Colonic mucosa (tissue), 4 donors: ENCODE data around the gene ZNF45. TPM values are rescaled to one million over a fixed set of nuclear protein-coding genes. Genes with fewer than 3 reads are reported as not detected.
"Not testable (repeated sequence)": the region's sequence is repeated elsewhere in the genome, so short reads cannot be mapped to it uniquely, and the experiment has no call there.

Source experiments
- DNase-seq: peaks from one replicate; pipeline ENCODE4 v3.0.0-alpha.2; 2020
- H3K27ac ChIP-seq: fragments of 200-600 bp; one replicate; pipeline ENCODE4 v1.8.0; 2021
- H3K27me3 ChIP-seq: fragments of 200-600 bp; one replicate; pipeline ENCODE4 v1.8.0; 2021
- H3K36me3 ChIP-seq: fragments of 200-600 bp; one replicate; pipeline ENCODE4 v1.8.0; 2021
- H3K4me1 ChIP-seq: fragments of 200-600 bp; one replicate; pipeline ENCODE4 v1.8.0; 2021; ENCODE audit warnings: mild to moderate bottlenecking
- H3K4me3 ChIP-seq: fragments of 200-600 bp; one replicate; pipeline ENCODE4 v1.8.0; 2021
- H3K9ac ChIP-seq, 2 donors: one replicate each; pipeline ENCODE4 v1.7.0; 2013; ENCODE audit warnings: control low read depth in 2 of 2, low read depth in 2 of 2, low read length in 2 of 2
- H3K9me3 ChIP-seq: fragments of 200-600 bp; one replicate; pipeline ENCODE4 v1.8.0; 2021
- CTCF ChIP-seq: fragments of 200-600 bp; IDR thresholded peaks from one replicate; pipeline ENCODE4 v1.8.0; 2022; ENCODE audit warnings: antibody characterized with exemption, mild to moderate bottlenecking
- intact Hi-C: fragments of 100-400 bp; cut with DNase I; formaldehyde crosslinking; loops from one replicate; pipeline ENCODE4 v1.14.1; 2022
- total RNA-seq, 2 donors: library from RNA; stranded (reverse); fragmentation: NEBNext Ultra II Directional in 1 of 2; extraction: Animal tissue kit (Norgen Biotek cat#: 25700) in 1 of 2; gene quantifications; one replicate each; pipeline ENCODE4 v1.2.1, GENCODE V29; 2021
- donor health status: healthy.
- donor health status: DM: no; HTN: no; CAD: no.
- donor health status: DM: no; HTN: no; CAD: no.

ZNF45 gene
- total RNA-seq, 2 donors from 2014 or later: 8.1 to 8.7 TPM

DNA sequence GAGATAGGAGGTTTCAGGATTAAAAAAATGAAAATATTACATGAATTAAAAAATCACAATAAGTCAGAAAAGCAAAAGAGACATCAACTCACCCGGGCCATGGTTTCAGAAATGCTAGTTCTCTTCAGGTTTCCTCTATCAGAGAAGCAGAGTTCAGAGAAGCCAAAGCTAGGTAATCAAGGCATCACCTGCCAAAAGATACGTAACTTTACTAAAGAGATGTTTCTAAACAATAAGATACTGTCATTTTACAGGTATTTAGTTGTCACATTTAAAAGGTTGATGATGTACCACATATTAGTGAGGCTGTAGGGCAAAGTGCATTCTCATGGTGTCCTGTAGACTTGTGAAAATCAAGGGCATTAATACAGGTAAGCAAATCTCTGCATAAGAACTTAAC is 51.2 kb downstream of the ZNF45 start, which contains the start of gene ZNF404:
ZNF404 (minus strand) TSS at position 101 of the 400 bp plus-strand sequence.
- H3K36me3 ChIP-seq: no peaks in the 10 kb centered on the region
- no peaks in the 10 kb centered on the region for H3K9me3 ChIP-seq
- DNase-seq: no peak
- no peaks in the 10 kb centered on the region for H3K27me3 ChIP-seq
- H3K4me1 ChIP-seq: no peaks in the 10 kb centered on the region
- TF ChIP-seq CTCF: no peak
- intact Hi-C loops: no loop called here
- H3K4me3 ChIP-seq: no peak within 1 kb of the TSS
- no peak within 1 kb of the TSS for H3K27ac ChIP-seq
- H3K9ac ChIP-seq: no peak within 1 kb of the TSS

DNA sequence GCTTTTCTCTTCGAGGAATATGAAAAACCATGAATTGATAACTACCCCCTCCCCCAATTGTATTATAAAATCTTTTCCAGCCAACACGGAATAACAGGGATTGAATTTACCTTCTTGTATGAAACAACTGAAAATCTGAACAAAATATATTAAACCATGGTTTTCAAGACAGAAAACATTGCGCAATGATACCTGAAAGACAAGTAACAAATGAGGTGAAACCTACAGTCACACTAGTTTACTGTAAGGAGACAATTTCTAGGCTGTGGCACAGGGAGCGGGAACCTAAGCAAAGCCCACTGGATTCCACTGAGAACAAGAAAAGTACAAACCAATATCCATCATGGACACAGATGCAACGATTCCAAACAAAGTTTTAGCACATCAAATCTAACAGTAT is 54.6 kb downstream of the ZNF45 start:
- Histone ChIP-seq H3K36me3 (no peaks in the 10 kb centered on the region), H3K4me1 (no peaks in the 10 kb centered on the region), H3K9ac (no peak overlapping the region), H3K27ac (no peak overlapping the region), H3K4me3 (no peak overlapping the region), H3K27me3 (no peaks in the 10 kb centered on the region), H3K9me3 (peaks cover 3% of the 10 kb centered on the region)
- no peak for TF ChIP-seq CTCF
- DNase-seq: no peak
- intact Hi-C loops: no loop called here

- no peak for DNase-seq
- no peak for TF ChIP-seq CTCF
- H3K4me3 ChIP-seq: no peak overlapping the region
- intact Hi-C loops: no loop called here
- no peak overlapping the region for H3K27ac ChIP-seq
- H3K27me3 ChIP-seq: no peaks in the 10 kb centered on the region
- peaks cover 15% of the 10 kb centered on the region for H3K9me3 ChIP-seq
- H3K4me1 ChIP-seq: no peaks in the 10 kb centered on the region
- no peaks in the 10 kb centered on the region for H3K36me3 ChIP-seq
- H3K9ac ChIP-seq: no peak overlapping the region
Observed at GRCh38 chr19:43872547-43873336, 62.3 kb downstream of the ZNF45 start.

DNA sequence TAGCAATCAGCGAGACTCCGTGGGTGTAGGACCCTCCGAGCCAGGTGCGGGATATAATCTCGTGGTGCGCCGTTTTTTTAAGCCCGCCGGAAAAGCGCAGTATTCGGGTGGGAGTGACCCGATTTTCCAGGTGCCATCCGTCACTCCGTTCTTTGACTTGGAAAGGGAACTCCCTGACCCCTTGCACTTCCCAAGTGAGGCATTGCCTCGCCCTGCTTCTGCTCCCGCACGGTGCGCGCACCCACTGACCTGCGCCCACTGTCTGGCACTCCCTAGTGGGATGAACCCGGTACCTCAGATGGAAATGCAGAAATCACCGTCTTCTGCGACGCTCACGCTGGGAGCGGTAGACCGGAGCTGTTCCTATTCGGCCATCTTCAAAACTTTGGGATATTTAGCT is 68.2 kb downstream of the ZNF45 start:
- H3K27me3 ChIP-seq, H3K36me3 ChIP-seq, H3K4me3 ChIP-seq, intact Hi-C loops, H3K9me3 ChIP-seq, H3K27ac ChIP-seq, H3K4me1 ChIP-seq, H3K9ac ChIP-seq, DNase-seq: not testable (repeated sequence)

Other genes starting within 250 kb of the ZNF45 start
- gene IRGC, start 219.2 kb downstream of the ZNF45 start, total RNA-seq: not detected
- 10 to 100 TPM; 30.1 to 66.6 TPM for gene SMG9, start 180.3 kb downstream of the ZNF45 start, total RNA-seq
- gene KCNN4, start 154.3 kb downstream of the ZNF45 start, total RNA-seq: 10 to 100 TPM; 25.4 to 60.9 TPM
- 1 to 10 TPM; 3.3 to 3.9 TPM for gene LYPD5, start 132.8 kb downstream of the ZNF45 start, total RNA-seq
- 1 to 10 TPM; 6.5 to 7.3 TPM for gene ZNF283, start 108.0 kb downstream of the ZNF45 start, total RNA-seq
- 1 to 10 TPM; 1.1 to 1.6 TPM for gene ZNF404, start 51.3 kb downstream of the ZNF45 start, total RNA-seq
- 1 to 10 TPM; 2.0 to 2.1 TPM for gene ZNF221, start 15.9 kb upstream of the ZNF45 start, total RNA-seq
- 1 to 10 TPM; 5.6 to 6.1 TPM for gene ZNF155, start 48.9 kb upstream of the ZNF45 start, total RNA-seq
- gene ZNF230, start 67.7 kb upstream of the ZNF45 start, total RNA-seq: 1 to 10 TPM; 2.3 to 2.9 TPM
- gene ZNF222, start 90.1 kb upstream of the ZNF45 start, total RNA-seq: 1 to 10 TPM; 1.2 to 2.4 TPM
- 1 to 10 TPM; 5.1 to 5.5 TPM for gene ZNF223, start 116.8 kb upstream of the ZNF45 start, total RNA-seq
- gene ZNF284, start 136.9 kb upstream of the ZNF45 start, total RNA-seq: 1 to 10 TPM; 1.2 to 1.4 TPM
- gene ZNF224, start 159.1 kb upstream of the ZNF45 start, total RNA-seq: 10 to 100 TPM; 19.8 to 21.1 TPM
- 1 to 10 TPM; 2.8 TPM for gene ZNF225, start 178.1 kb upstream of the ZNF45 start, total RNA-seq
- 1 to 10 TPM; 6.3 to 7.5 TPM for gene ZNF234, start 206.3 kb upstream of the ZNF45 start, total RNA-seq
- gene ZNF226, start 229.8 kb upstream of the ZNF45 start, total RNA-seq: 10 to 100 TPM; 12.9 to 15.5 TPM